PC-9 (cell line): ENCODE measurements around the gene LRFN3. TPM values are rescaled to one million over a fixed set of nuclear protein-coding genes. Genes with fewer than 3 reads are reported as not detected.
A peak's percentile ranks its signal among the peaks of the same experiment; 100 is the strongest.

Experiments used
- BruUV-seq: library from RNA; stranded (reverse); fragments of 400-500 nt; replicated peaks from 2 replicates; lab custom pipeline; 2021; lab: Mats Ljungman, UMichigan
- CTCF ChIA-PET: fragments of 300-600 bp; sonication (Branson Sonifier 250); formaldehyde crosslinking; loops from one replicate; lab custom pipeline; 2022; ENCODE audit warnings: antibody characterized with exemption; lab: Charles Lee
- POLR2A ChIA-PET: fragments of 300-600 bp; sonication (Branson Sonifier 250); formaldehyde crosslinking; loops from one replicate; lab custom pipeline; 2022; ENCODE audit warnings: antibody characterized with exemption; ENCODE audit not compliant: unreplicated experiment; lab: Charles Lee
- DNase-seq, 2 experiments: peaks; one replicate each; pipeline versions ENCODE4 v3.0.0 to v3.0.0-alpha.2; 2015 to 2022; ENCODE audit warnings: mixed read lengths in 1 of 2
- H2AFZ ChIP-seq: fragments of 200-600 bp; sonication (generic); 2 replicates; pipeline ENCODE4 v1.8.1; 2017; ENCODE audit warnings: antibody characterized with exemption
- H3F3A ChIP-seq: fragments of 200-600 bp; sonication (generic); 2 replicates; pipeline ENCODE4 v1.8.1; 2017; ENCODE audit warnings: antibody characterized with exemption, mild to moderate bottlenecking, low read depth; ENCODE audit not compliant: insufficient read depth
- H3K27ac ChIP-seq: fragments of 200-600 bp; sonication (generic); 2 replicates; pipeline ENCODE4 v1.6.1; 2016; ENCODE audit warnings: mixed run types
- H3K27me3 ChIP-seq: fragments of 200-600 bp; sonication (generic); 2 replicates; pipeline ENCODE4 v1.6.1; 2016; ENCODE audit warnings: low read depth, mixed run types; ENCODE audit not compliant: insufficient read depth
- H3K36me3 ChIP-seq: fragments of 200-600 bp; sonication (generic); 2 replicates; pipeline ENCODE4 v1.6.1; 2016; ENCODE audit warnings: low read depth, mixed run types
- H3K4me1 ChIP-seq: fragments of 200-600 bp; sonication (generic); replicated peaks from 2 replicates; pipeline ENCODE4 v1.6.1; 2016; ENCODE audit warnings: mixed run types; ENCODE audit not compliant: insufficient read depth
- H3K4me2 ChIP-seq: fragments of 200-600 bp; sonication (generic); 2 replicates; pipeline ENCODE4 v1.6.1; 2017; ENCODE audit warnings: mixed run types
- H3K4me3 ChIP-seq: fragments of 200-600 bp; sonication (generic); 2 replicates; pipeline ENCODE4 v1.6.1; 2016; ENCODE audit warnings: mixed run types
- H3K79me2 ChIP-seq: fragments of 200-600 bp; sonication (generic); 2 replicates; pipeline ENCODE4 v1.6.1; 2017; ENCODE audit warnings: low read depth, mixed run types
- H3K9me2 ChIP-seq: fragments of 200-600 bp; sonication (generic); 2 replicates; pipeline ENCODE4 v1.8.1; 2017; ENCODE audit warnings: mild to moderate bottlenecking; ENCODE audit not compliant: insufficient read depth
- H3K9me3 ChIP-seq: fragments of 200-600 bp; sonication (generic); 2 replicates; pipeline ENCODE4 v1.8.1; 2016; ENCODE audit warnings: low read depth; ENCODE audit not compliant: insufficient read depth
- H4K20me1 ChIP-seq: fragments of 200-600 bp; sonication (generic); 2 replicates; pipeline ENCODE4 v1.8.1; 2017; ENCODE audit not compliant: insufficient read depth
- EZH2 ChIP-seq: fragments of 200-600 bp; sonication (generic); IDR thresholded peaks from 2 replicates; pipeline ENCODE4 v1.8.0; 2017; ENCODE audit warnings: antibody characterized with exemption, low read depth
- intact Hi-C: fragments of 100-400 bp; cut with micrococcal nuclease; formaldehyde crosslinking; loops from one replicate; pipeline ENCODE4 v1.10.0; 2022; ENCODE audit not compliant: unreplicated experiment
- total RNA-seq: library from RNA; stranded (reverse); gene quantifications from 2 replicates; pipeline ENCODE4 v1.2.3, GENCODE V29; 2021
- TF ChIP-seq, protein P1 (sequence below): fragments of 200-600 bp; sonication (generic); conservative IDR thresholded peaks from 2 replicates; pipeline ENCODE4 v1.6.1; 2017; ENCODE audit warnings: mixed run types, antibody characterized with exemption, mild to moderate bottlenecking, moderate library complexity

LRFN3 gene
- total RNA-seq, 1 experiment from 2014 or later, result 10.5 TPM

GRCh38 chr19:35986111-35986510 lies 49.9 kb downstream of the LRFN3 start:
- Histone ChIP-seq H3K36me3 (no peaks in the 10 kb centered on the region), H2AFZ (no peak overlapping the region), H3K9me3 (no peaks in the 10 kb centered on the region; the same call in 1 of the 2 replicates), H3K4me3 (no peak overlapping the region), H3K79me2 (no peaks in the 10 kb centered on the region), H3K4me2 (no peak overlapping the region), H3K4me1 (no peaks in the 10 kb centered on the region), H4K20me1 (no peaks in the 10 kb centered on the region), H3K27me3 (peaks cover 77% of the 10 kb centered on the region), H3K9me2 (no peaks in the 10 kb centered on the region), H3K27ac (no peak overlapping the region), H3F3A (no peaks in the 10 kb centered on the region)
- ChIA-PET CTCF (no interaction called here), POLR2A (no interaction called here)
- DNase-seq, result no peak
- intact Hi-C loops, result no loop called here
- no TSS peak for BruUV-seq
- TF ChIP-seq EZH2, result no peak
- TF ChIP-seq, protein P1, sequence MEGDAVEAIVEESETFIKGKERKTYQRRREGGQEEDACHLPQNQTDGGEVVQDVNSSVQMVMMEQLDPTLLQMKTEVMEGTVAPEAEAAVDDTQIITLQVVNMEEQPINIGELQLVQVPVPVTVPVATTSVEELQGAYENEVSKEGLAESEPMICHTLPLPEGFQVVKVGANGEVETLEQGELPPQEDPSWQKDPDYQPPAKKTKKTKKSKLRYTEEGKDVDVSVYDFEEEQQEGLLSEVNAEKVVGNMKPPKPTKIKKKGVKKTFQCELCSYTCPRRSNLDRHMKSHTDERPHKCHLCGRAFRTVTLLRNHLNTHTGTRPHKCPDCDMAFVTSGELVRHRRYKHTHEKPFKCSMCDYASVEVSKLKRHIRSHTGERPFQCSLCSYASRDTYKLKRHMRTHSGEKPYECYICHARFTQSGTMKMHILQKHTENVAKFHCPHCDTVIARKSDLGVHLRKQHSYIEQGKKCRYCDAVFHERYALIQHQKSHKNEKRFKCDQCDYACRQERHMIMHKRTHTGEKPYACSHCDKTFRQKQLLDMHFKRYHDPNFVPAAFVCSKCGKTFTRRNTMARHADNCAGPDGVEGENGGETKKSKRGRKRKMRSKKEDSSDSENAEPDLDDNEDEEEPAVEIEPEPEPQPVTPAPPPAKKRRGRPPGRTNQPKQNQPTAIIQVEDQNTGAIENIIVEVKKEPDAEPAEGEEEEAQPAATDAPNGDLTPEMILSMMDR, result no peak

- TF ChIP-seq, protein P1, result no peak
- no peak for TF ChIP-seq EZH2
- CTCF ChIA-PET, result interaction anchor here (0.7 kb wide), 1 partner anchor 1356 kb away, joined by 10 read pairs; no protein-coding TSS in a partner anchor
Measured at GRCh38 chr19:35986664-35987570, 50.7 kb downstream of the LRFN3 start.

GRCh38 chr19:35987571-35987896 lies 51.4 kb downstream of the LRFN3 start:
- H3K4me3 ChIP-seq, result peak overlapping the region; percentile 46; the same call in 1 of the 2 replicates
- TF ChIP-seq EZH2, result no peak
- TF ChIP-seq, protein P1, result no peak

More at GRCh38 chr19:35986664-35987570, 50.7 kb downstream of the LRFN3 start:
- POLR2A ChIA-PET, result no interaction called here
- Histone ChIP-seq H3K4me3 (peak overlapping the region; percentile 46; the same call in 1 of the 2 replicates), H3K79me2 (no peaks in the 10 kb centered on the region), H3K27ac (no peak overlapping the region), H3K4me1 (no peaks in the 10 kb centered on the region), H3K36me3 (no peaks in the 10 kb centered on the region), H3F3A (no peaks in the 10 kb centered on the region), H4K20me1 (no peaks in the 10 kb centered on the region), H3K4me2 (peak overlapping the region; percentile 74), H2AFZ (no peak overlapping the region), H3K9me3 (no peaks in the 10 kb centered on the region; the same call in 1 of the 2 replicates), H3K27me3 (peaks cover 69% of the 10 kb centered on the region), H3K9me2 (no peaks in the 10 kb centered on the region)
- intact Hi-C loops, result no loop called here
- BruUV-seq, result no TSS peak
- no peak for DNase-seq

More at GRCh38 chr19:35987571-35987896, 51.4 kb downstream of the LRFN3 start:
- Histone ChIP-seq H4K20me1 (no peaks in the 10 kb centered on the region), H3K79me2 (no peaks in the 10 kb centered on the region), H3K36me3 (no peaks in the 10 kb centered on the region), H3K27me3 (peaks cover 63% of the 10 kb centered on the region), H2AFZ (no peak overlapping the region), H3F3A (no peaks in the 10 kb centered on the region), H3K4me2 (peak overlapping the region; percentile 74), H3K4me1 (no peaks in the 10 kb centered on the region), H3K9me2 (no peaks in the 10 kb centered on the region), H3K27ac (no peak overlapping the region), H3K9me3 (no peaks in the 10 kb centered on the region; the same call in 1 of the 2 replicates)
- DNase-seq, result no peak
- ChIA-PET POLR2A (no interaction called here), CTCF (interaction anchor here (0.7 kb wide), 1 partner anchor 1355 kb away, joined by 10 read pairs; no protein-coding TSS in a partner anchor)
- BruUV-seq, result no TSS peak
- intact Hi-C loops, result no loop called here
